DMS114 treated with DMSO at 0.1 percent for 48 hours (cell line): ENCODE measurements around the gene USP21.

Experiments
- DNase-seq: peaks from one replicate; lab custom pipeline; 2025; ENCODE audit not compliant: unreplicated experiment; lab: John Stamatoyannopoulos, UW

Gene USP21

DNA sequence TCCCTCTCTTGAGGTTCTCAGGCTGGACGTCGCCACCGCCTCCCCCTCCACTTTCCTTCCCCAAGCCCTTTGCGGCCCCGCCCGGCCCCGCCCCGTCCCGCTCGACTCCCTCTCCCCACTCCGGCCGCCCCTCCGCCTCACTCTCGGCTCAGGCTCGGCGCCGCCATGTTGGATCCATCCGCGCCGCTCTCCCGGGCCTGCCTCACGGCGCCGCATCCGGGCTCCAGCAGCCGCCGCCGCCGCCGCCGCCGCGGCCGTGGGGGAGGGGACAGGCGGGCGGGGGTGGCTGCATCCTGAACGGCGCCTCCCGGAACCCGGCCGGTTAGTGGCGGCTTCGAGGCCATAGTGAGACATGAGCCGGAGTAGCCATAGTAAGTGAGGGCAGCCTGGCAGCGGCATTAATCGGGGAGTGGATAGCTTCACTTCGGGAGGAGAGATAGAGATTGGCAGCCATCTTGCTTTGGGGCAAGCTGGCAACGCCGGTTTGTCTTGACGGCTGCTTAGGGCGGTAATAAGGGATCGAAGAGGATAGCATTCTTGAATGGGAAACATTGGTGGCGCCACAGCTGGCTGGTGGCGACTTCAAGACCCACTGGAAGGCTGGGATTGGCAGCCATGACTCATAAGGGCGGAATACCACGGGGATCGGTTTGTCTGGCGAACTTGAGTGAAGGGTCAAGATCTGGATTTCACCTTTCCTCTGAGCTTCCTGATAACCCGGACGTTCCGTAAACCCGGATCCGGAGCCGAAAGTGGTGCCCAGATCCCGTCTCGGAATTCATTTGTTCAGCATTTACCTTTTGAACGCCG is 26.7 kb upstream of the USP21 start, which contains the start of gene DEDD:
Gene DEDD (minus strand): TSS at position 258 of the 810 bp plus-strand sequence. CDS start 8,205 bp downstream, outside the sequence.
- peak; percentile 100 for DNase-seq

DNA sequence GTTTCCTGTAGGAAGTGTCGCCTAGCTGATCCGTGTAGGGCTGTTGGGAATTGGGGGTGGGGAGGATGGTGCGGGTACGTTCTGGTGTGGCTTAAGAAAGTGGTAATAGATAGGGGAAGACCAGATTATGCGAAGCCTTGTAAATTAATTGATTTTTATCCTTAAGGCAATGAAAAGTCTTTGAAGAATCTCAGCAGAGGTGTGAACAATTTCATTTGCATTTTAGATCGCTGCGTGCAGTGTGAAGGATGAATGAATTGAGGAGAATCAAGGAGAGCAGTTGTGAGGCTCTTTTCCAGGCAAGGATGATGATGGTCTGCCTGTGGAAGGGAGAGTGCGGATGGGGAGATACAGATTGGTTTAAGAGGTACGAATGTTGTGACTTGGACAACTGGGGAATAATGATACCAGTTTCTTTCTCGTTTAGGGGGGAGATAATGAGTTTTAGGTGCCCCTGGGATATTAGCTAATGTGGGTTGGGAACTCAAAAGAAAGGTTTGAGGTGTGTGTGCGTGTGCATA is 26.0 kb upstream of the USP21 start:
- no peak for DNase-seq

DNA sequence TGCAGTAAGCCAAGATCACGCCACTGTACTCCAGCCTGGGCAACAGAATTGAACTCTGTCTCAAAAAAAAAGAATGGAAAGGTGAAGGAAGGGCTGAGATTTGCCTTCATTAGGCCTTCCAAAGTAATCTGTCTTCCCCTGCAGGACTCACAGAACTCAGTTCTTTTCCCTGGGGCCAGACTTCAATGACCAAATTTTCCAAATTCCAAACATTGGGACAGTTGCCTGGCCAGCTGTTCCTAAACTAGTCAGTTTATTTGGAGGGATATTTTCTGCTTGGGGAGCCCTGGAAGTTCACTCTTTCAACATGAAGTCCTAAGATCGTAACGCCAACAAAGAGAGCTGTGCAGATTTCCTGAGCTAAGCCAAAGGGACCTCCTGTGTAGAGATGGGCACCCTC is 21.4 kb upstream of the USP21 start:
- DNase-seq, result no peak

DNA sequence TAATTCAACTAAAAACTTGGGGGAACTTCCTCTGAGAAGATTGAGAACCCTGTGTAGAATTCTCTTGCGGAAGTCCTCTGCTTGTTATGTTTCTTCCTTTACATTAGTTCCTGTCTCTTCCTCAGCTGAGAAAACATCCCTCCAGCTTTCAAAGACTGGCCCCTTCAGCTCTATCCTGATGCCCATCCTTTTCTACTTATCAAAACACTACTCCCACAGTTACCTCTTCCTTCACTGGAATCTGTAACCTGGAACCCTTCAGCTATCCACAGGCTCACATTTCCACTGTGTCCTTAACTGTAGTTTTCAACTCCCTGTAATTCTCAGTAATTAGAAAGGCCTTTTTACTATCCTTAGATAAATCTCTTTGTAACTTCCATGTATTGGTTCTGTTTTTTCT is 20.9 kb upstream of the USP21 start:
- no peak for DNase-seq

DNA sequence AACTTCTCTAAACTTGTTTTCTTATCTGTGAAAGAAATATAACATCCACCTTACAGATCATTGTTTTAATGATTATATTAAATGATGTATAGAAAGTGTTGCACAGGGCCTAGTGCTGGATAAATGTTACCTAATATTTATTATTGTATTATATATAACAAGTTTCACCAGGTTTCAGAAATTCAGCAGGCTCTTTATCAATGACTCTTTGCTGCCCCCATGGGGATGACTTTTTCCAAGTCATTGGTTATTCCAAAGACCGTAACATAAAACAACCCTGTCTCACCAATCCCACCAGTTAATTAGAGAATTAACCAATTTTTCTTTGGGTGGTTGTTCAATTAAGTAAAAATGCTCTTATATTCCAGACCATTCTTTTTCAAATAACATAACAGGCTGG is 19.5 kb upstream of the USP21 start:
- peak; percentile 44 for DNase-seq

DNA sequence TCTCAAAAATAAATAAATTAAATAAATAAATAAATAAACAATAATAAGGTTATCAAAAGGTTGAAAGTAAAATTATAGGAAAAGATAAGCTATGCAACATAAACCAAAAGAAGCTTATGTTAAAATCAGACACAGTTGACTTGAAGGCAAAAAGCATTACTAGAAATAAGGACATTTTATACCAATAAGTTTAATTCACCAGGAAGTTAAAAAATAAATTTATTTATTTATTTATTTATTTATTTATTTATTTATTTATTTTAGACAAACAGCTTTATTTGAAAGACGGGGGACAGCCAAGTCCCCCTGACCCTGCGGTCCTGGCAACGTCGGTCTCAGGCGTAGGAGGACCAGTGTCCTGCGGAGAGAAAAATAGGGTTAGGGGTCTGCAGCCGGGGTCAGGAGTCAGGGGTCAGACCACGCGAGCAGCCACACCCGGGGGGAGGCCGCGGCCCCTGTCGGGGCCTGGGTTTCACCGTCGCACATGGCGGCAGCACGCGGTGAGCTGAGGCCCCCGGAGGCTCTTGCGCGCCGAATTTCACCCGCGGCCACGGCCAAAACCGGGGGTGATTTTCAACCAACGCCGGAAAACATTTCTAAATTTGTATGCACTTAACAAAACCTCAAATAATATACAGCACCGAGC is 18.4 kb upstream of the USP21 start:
- DNase-seq, result no peak

DNA sequence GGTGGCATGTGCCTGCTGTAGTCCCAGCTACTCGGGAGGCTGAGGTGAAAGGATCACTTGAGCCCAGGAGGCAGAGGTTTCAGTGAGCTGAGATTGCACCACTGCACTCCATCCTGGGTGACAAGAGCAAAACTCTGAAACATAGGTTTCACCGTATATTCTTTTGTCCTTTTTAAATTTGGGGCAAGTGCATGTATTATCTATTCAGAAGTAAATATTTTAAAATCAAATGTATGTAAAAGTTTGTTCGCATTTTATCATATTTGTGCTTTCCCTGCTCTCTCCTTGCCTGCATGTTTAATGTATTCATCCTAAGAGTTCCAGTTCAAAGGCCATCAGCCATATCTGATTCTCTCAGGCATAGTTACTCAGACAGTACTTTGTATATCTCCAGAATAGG is 13.5 kb upstream of the USP21 start:
- no peak for DNase-seq

DNA sequence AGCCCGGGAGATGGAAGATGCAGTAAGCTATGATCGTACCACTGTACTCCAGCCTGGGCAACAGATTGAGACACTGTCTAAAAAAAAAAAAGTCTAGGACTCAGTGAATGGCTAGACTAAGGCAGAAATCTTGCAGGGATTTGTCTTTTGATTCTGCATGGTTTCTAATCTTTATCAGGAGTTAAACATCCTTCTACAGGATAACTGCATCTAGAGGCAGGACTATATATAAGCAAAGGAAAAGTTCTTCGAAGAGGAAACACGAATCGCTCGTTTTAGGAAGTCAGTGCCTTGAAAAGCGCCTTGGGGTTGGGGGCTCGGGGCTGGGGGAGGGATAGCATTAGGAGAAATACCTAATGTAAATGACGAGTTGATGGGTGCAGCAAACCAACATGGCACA is 6.1 kb upstream of the USP21 start:
- no peak for DNase-seq

DNA sequence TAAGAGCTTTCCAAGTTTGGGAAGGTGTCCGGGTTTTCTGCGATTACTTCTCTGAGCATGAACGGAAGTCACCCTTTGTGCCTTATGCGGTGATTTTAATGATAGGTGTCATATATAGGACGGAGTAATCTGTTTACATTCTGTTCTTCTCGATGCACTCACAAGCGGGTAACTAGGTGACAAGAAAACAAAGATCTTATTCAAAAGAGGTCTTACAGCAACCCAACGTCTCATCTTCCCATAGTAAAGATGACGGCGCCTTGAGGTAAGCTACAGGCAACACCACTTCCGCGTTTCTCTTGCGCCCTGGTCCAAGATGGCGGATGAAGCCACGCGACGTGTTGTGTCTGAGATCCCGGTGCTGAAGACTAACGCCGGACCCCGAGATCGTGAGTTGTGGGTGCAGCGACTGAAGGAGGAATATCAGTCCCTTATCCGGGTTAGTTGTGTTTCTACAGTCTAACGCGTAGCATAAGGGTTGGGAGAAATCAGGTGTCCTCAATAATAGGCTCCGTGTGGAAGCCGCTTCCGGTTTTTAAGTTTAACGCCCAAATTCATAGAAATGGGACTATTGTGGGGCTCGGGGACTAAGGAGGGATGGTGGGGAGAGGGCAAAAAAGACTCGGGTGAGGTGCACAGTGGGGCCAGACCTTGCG is 5.5 kb upstream of the USP21 start, which contains the start of gene UFC1:
Gene UFC1 (plus strand): TSS at position 297 of the 656 bp plus-strand sequence. CDS start 20 bp downstream, at position 317.
- peak; percentile 98 for DNase-seq

DNA sequence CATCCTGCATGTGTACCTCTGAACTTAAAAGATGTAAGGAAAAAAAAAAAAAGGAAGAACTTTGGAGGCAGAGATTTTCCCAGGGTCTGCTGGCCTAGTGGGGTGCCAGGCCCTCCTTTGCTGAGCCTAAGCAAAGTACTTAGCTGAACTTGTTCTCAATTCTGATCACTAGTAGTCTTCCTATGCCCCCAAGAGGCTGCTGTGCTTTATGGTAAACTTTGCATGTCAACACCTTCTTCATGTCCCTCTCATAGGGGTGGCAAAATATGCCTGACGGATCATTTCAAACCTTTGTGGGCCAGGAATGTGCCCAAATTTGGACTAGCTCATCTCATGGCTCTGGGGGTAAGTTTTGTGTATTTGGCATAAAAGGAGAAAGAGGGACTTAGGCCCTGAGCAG is 1.4 kb upstream of the USP21 start:
- DNase-seq, result peak; percentile 34

DNA sequence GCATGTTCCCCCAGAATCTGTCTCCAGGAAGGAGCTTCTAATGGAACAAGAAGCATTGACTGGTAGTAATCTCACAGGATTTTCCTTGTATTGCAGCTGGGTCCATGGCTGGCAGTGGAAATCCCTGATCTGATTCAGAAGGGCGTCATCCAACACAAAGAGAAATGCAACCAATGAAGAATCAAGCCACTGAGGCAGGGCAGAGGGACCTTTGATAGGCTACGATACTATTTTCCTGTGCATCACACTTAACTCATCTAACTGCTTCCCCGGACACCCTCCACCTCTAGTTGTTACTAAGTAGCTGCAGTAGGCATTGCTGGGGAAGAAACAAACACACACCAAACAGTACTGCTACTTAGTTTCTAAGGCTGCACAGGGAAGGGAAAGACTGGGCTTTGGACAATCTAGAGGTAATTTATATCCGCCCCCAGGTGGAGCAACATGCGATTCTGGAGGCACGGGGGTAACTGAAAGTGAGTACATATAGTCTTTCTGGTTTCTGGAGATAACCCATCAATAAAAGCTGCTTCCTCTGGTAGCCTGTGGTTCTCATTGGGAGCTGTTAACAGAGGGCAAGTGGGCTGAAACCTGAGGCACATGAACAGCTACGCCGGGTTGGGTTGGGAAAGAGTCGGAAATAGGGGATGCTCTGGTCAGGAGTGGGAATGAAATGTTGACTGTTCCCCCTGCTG is 837 bp upstream of the USP21 start:
- DNase-seq, result no peak

DNA sequence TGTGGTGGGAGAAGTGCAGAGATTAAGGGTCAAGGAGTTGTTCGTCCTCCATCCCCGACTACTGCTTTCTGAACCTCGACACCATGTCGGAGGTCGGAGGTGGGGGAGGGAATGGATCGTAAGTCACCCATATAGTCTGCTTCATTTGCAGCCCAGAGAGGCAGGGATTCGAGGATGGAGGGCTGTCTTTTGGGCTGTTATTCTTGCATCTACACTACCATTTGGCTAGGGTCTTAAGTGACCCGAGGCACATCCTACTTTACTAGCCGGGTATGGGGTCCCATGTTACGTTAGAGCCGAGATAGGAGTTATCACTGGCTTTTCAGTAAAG is 578 bp downstream of the USP21 start:
- no peak for DNase-seq

DNA sequence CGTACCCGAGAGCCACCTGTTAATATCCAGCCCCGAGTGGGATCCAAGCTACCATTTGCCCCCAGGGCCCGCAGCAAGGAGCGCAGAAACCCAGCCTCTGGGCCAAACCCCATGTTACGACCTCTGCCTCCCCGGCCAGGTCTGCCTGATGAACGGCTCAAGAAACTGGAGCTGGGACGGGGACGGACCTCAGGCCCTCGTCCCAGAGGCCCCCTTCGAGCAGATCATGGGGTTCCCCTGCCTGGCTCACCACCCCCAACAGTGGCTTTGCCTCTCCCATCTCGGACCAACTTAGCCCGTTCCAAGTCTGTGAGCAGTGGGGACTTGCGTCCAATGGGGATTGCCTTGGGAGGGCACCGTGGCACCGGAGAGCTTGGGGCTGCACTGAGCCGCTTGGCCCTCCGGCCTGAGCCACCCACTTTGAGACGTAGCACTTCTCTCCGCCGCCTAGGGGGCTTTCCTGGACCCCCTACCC is 1.4 kb downstream of the USP21 start:
- no peak for DNase-seq

DNA sequence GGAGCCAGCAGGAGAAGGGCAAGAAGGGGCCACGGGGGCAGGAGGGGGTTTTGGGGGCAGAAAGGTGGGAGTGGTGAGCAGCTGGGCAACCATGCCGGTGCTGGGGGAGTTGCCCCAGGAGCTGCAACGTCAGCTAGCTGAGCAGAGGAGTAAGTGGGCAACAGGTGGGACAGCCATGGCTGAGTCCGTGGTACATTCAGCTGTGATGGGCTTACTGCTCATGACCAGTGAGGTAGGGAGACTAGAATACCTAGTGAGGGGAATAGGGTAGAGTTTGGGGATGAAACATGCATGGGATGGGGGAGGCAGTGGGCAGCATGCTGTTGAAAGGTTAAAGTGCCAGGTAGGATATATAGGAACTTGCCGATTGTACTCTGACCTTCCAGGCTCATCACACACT is 2.4 kb downstream of the USP21 start:
- no peak for DNase-seq

DNA sequence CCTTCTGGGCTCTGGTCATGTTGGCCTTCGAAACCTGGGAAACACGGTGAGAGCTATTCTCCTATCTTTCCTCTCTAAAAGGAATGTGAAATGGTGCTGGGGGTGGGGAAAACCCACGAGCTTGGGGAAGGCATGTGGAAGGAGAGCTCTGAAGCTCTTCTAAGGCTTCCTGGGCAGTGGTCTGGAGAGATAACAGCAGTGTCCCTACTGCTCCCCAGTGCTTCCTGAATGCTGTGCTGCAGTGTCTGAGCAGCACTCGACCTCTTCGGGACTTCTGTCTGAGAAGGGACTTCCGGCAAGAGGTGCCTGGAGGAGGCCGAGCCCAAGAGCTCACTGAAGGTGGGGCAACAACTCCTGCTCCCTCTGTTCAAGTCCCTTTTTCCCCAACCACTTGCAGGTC is 2.8 kb downstream of the USP21 start:
- no peak for DNase-seq

DNA sequence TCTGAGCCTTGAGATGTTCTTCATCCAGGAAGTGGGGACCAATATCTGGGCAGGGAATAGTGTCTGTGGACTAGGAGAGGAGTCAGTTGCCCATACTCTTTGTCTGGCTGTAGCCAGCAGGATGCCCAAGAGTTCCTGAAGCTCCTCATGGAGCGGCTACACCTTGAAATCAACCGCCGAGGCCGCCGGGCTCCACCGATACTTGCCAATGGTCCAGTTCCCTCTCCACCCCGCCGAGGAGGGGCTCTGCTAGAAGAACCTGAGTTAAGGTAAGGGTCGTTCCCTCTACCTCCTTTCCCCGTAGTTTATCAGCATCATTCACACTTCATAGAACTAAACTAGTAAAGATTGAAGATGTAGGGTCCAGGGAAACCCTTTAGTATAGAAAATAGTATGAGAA is 3.5 kb downstream of the USP21 start:
- no peak for DNase-seq

DNA sequence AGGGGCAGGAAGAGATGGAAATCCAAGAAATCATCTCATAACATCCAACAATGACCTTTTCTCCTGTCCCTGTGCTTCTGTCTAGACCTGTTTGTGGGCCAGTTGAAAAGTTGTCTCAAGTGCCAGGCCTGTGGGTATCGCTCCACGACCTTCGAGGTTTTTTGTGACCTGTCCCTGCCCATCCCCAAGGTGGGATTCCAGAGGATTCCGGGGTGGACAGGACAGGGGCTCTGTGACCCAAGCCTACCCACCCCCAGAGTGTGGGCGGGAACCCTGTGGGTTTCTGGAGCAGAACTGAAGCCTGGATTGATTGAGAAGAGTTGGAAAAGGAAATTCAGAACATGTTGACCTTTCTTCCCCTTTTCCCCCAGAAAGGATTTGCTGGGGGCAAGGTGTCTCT is 4.5 kb downstream of the USP21 start:
- DNase-seq, result no peak

DNA sequence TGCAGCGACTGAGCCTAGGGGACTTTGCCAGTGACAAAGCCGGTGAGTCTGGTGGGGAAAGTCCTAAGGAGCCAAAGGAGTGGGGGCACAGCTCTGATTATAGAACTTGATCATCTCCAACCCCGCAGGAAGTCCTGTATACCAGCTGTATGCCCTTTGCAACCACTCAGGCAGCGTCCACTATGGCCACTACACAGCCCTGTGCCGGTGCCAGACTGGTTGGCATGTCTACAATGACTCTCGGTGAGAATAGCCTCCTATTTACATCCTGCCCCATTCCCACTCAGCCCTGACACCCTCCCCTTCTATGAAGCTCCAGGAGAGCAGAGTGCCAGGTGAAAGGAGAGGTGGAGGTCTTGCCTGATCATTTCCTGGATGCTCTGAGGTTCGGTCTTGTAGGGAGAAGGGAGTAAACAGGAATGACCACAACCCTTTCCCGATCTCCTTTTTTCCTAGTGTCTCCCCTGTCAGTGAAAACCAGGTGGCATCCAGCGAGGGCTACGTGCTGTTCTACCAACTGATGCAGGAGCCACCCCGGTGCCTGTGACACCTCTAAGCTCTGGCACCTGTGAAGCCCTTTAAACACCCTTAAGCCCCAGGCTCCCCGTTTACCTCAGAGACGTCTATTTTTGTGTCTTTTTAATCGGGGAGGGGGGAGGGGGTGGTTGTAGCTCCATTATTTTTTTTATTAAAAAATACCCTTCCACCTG is 5.8 kb downstream of the USP21 start:
- DNase-seq, result no peak

DNA sequence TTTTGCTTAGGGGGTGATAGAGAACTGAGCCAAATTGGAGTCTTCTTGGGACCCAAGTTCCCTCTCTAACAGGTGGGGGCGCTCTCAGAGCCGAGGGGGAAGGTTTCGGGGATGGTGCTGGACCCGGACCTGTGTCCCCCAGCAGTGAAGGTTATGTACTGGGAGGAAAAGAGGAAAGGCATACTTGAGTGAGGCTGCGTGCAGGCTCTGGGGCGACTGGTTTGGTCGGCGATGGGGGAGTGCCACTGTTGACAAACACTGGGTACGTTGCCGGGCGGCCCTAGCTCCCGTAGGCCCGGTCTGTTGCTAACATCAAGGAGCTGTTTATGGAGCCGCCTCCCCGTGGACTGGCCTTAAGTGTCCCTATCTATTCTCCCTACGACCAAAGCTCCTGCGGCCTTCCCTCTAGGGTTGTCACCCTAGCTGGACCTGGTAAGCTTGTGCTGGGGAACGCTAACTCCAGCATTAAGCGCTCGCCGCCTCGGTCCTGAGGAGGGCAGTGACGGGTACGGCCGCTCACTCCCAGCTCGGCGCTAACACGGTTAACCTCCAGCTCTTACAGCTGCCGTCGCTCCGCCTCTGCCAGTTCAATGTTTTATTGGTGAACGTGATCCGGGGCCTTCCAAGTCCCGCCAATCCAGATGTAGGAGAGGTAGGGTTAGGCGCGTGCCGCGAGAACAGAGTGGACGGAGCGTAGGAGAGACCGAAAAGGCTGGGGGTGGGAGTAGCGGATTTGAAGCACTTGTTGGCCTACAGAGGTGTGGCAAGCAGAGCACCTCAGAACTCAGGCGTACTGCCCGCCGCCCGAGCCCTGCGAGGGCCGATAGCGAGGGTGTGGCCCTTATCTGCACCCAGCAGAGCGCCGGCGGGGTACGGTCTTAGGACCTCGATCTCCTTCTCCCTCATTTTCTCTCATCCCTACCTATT is 6.7 kb downstream of the USP21 start, which contains the start of gene PPOX:
Gene PPOX (plus strand): TSS at position 685 of the 927 bp plus-strand sequence. CDS start 422 bp downstream, outside the sequence.
- DNase-seq, result peak; percentile 100
